HCT116 (cell line): ENCODE measurements around the gene FOXK1. TPM values are rescaled to one million over a fixed set of nuclear protein-coding genes. Genes with fewer than 3 reads are reported as not detected.

Experiments
- ATAC-seq: fragments of 200-7000 bp; cut with Tn5 transposase; 2 replicates; pipeline ENCODE4 v1.9.1; 2020; ENCODE audit warnings: mild to moderate bottlenecking, moderate library complexity
- BruUV-seq: library from RNA; stranded (reverse); fragments of 400-500 nt; replicated peaks from 2 replicates; lab custom pipeline; 2021; lab: Mats Ljungman, UMichigan
- CTCF ChIA-PET: fragments of 300-600 bp; sonication (Branson Sonifier 250); formaldehyde crosslinking; loops from one replicate; lab custom pipeline; 2021; ENCODE audit warnings: antibody characterized with exemption; lab: Charles Lee
- POLR2A ChIA-PET: fragments of 300-600, 350-600 bp; sonication (Branson Sonifier 250); formaldehyde crosslinking; loops from one replicate; lab custom pipeline; 2021; ENCODE audit warnings: antibody characterized with exemption; lab: Charles Lee
- RAD21 ChIA-PET, 2 experiments: fragments of 300-600 bp; sonication (Branson Sonifier 250); formaldehyde crosslinking; loops; one replicate each; lab custom pipeline; 2023; ENCODE audit warnings: low total read pairs in 2 of 2; ENCODE audit not compliant: uncharacterized antibody in 2 of 2, unreplicated experiment in 2 of 2, low non-redundant PET in 1 of 2; lab: Charles Lee
- DNase-seq: peaks from one replicate; pipeline ENCODE4 v3.0.0-alpha.2; 2010; ENCODE audit warnings: low read depth, low spot score
- H2AFZ ChIP-seq: fragments of 200-600 bp; shearing (Covaris generic), sonication (generic); 2 replicates; pipeline ENCODE4 v1.6.1; 2017; ENCODE audit warnings: low read depth, mixed run types, mixed read lengths, antibody characterized with exemption, low read length; ENCODE audit not compliant: poor library complexity, severe bottlenecking
- H3K27ac ChIP-seq: 2 replicates; pipeline ENCODE4 v1.5.1; 2012; ENCODE audit warnings: low read depth, low read length
- H3K27me3 ChIP-seq: fragments of 200-600 bp; sonication (generic); 2 replicates; pipeline ENCODE4 v1.6.1; 2016; ENCODE audit warnings: mixed run types, low read length, mixed read lengths; ENCODE audit not compliant: insufficient read depth
- H3K36me3 ChIP-seq, 2 experiments: fragments of 200-500 bp in 1 of 2; fragments of 200-600 bp in 1 of 2; sonication (Bioruptor generic) in 1 of 2; sonication (generic) in 1 of 2; 2 replicates each; pipeline versions ENCODE4 v1.5.1 to v1.6.1; 2014 to 2016; ENCODE audit warnings: low read length in 2 of 2, inconsistent platforms in 1 of 2, mixed read lengths in 1 of 2, mixed run types in 1 of 2; ENCODE audit not compliant: insufficient read depth in 2 of 2, control insufficient read depth in 1 of 2
- H3K4me1 ChIP-seq, 2 experiments: fragments of 200-600 bp in 1 of 2; sonication (generic) in 1 of 2; 2 replicates each; pipeline versions ENCODE4 v1.5.1 to v1.6.1; 2012 to 2017; ENCODE audit warnings: low read length in 2 of 2, inconsistent platforms in 1 of 2, mild to moderate bottlenecking in 1 of 2, mixed read lengths in 1 of 2, mixed run types in 1 of 2, moderate library complexity in 1 of 2; ENCODE audit not compliant: insufficient read depth in 2 of 2, control insufficient read depth in 1 of 2
- H3K4me2 ChIP-seq: fragments of 200-600 bp; sonication (generic); 2 replicates; pipeline ENCODE4 v1.6.1; 2017; ENCODE audit warnings: mixed run types, low read length, mixed read lengths
- H3K4me3 ChIP-seq, 2 experiments: fragments of 200-600 bp in 1 of 2; sonication (generic) in 1 of 2; replicated peaks in 1 of 2; 2 replicates each; pipeline ENCODE4 v1.5.1; 2011 to 2016; ENCODE audit warnings: low read length in 2 of 2, control low read depth in 1 of 2, low read depth in 1 of 2, mild to moderate bottlenecking in 1 of 2, mixed read lengths in 1 of 2, mixed run types in 1 of 2
- H3K79me2 ChIP-seq: fragments of 200-600 bp; sonication (generic); 2 replicates; pipeline ENCODE4 v1.6.1; 2017; ENCODE audit warnings: mild to moderate bottlenecking, mixed run types, low read length, moderate library complexity, mixed read lengths; ENCODE audit not compliant: insufficient read depth
- H3K9ac ChIP-seq: fragments of 200-600 bp; sonication (generic); 2 replicates; pipeline ENCODE4 v1.6.1; 2016; ENCODE audit warnings: low read length, mixed read lengths
- H3K9me2 ChIP-seq: fragments of 200-600 bp; sonication (generic), shearing (Covaris generic); 2 replicates; pipeline ENCODE4 v1.6.1; 2017; ENCODE audit warnings: mixed run types, mild to moderate bottlenecking, moderate library complexity; ENCODE audit not compliant: insufficient read depth
- H3K9me3 ChIP-seq, 2 experiments: fragments of 200-500 bp in 1 of 2; fragments of 200-600 bp in 1 of 2; sonication (Bioruptor generic) in 1 of 2; sonication (generic) in 1 of 2; 2 replicates each; pipeline ENCODE4 v1.6.1; 2014 to 2017; ENCODE audit warnings: low read length in 2 of 2, mixed read lengths in 2 of 2, inconsistent platforms in 1 of 2, low read depth in 1 of 2, mild to moderate bottlenecking in 1 of 2, mixed run types in 1 of 2, moderate library complexity in 1 of 2; ENCODE audit not compliant: control insufficient read depth in 1 of 2, insufficient read depth in 1 of 2
- H4K20me1 ChIP-seq: fragments of 200-600 bp; sonication (generic), shearing (Covaris generic); 2 replicates; pipeline ENCODE4 v1.6.1; 2017; ENCODE audit warnings: mixed run types, mild to moderate bottlenecking, moderate library complexity; ENCODE audit not compliant: insufficient read depth
- CEBPB ChIP-seq: IDR thresholded peaks from 2 replicates; pipeline ENCODE4 v1.6.1; 2012; ENCODE audit warnings: low read depth
- EZH2 ChIP-seq: fragments of 200-600 bp; sonication (generic); IDR thresholded peaks from 2 replicates; pipeline ENCODE4 v1.6.1; 2017; ENCODE audit warnings: antibody characterized with exemption, mixed run types
- EZH2phosphoT487 ChIP-seq: fragments of 200-600 bp; IDR thresholded peaks from 2 replicates; pipeline ENCODE4 v1.6.1; 2018; ENCODE audit warnings: antibody characterized with exemption, borderline replicate concordance
- SIN3A ChIP-seq: IDR thresholded peaks from 2 replicates; pipeline ENCODE4 v1.6.1; 2012; ENCODE audit warnings: low read depth
- TCF7L2 ChIP-seq: IDR thresholded peaks from 2 replicates; pipeline ENCODE4 v1.7.0; 2011; ENCODE audit warnings: borderline replicate concordance, inconsistent platforms; ENCODE audit not compliant: insufficient read depth, insufficient read length; ENCODE audit errors: extremely low read depth
- YY1 ChIP-seq: IDR thresholded peaks from 2 replicates; pipeline ENCODE4 v1.6.1; 2011; ENCODE audit warnings: low read length, low read depth, moderate library complexity, mild to moderate bottlenecking; ENCODE audit not compliant: insufficient replicate concordance; ENCODE audit errors: extremely low read depth
- intact Hi-C: fragments of 100-400 bp; cut with micrococcal nuclease; formaldehyde crosslinking; loops from 2 replicates; pipeline ENCODE4 v1.10.0; 2022
- total RNA-seq: library from RNA; stranded (reverse); gene quantifications from one replicate; pipeline ENCODE4 v1.2.1, GENCODE V29; 2021; ENCODE audit not compliant: unreplicated experiment
- TF ChIP-seq, protein P1 (sequence below): IDR thresholded peaks from 2 replicates; pipeline ENCODE4 v1.6.1; 2012
- TF ChIP-seq, protein P2 (sequence below): IDR thresholded peaks from 2 replicates; pipeline ENCODE4 v1.6.1; 2012; ENCODE audit warnings: low read depth

Gene FOXK1
- total RNA-seq, 1 experiment from 2014 or later: 60.5 TPM

DNA sequence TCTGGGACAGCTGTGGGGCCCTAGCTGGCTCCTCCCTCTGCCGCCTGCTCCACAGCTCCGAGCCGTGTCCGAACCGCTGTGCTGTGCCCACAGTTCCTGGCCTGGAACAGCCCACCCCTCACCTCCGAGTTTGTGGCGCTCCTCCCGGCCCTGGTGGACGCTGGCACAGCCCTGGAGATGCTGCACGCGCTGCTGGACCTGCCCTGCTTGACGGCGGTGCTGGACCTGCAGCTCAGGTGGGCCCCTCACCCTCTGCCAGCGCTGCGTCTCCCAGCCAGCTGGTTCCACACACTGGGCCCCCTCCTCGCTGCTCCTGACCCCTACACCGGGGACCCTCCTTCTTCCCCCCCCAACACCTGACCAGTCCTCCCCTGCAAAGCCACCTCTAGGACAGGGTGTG is 105.4 kb downstream of the FOXK1 start:
- H3K4me1 ChIP-seq: peaks cover 0 to 4% of the 10 kb centered on the region in 2 experiments; a peak in 2 of 4 replicates
- POLR2A ChIA-PET: no interaction called here
- no peak overlapping the region for H3K27ac ChIP-seq
- H3K4me3 ChIP-seq: no peak overlapping the region
- H3K9me3 ChIP-seq: no peaks in the 10 kb centered on the region
- H3K27me3 ChIP-seq: no peaks in the 10 kb centered on the region
- H3K4me2 ChIP-seq: no peak overlapping the region
- no peak overlapping the region for H2AFZ ChIP-seq
- no peak overlapping the region for H3K9ac ChIP-seq
- RAD21 ChIA-PET: no interaction called here
- H3K79me2 ChIP-seq: no peaks in the 10 kb centered on the region
- no peaks in the 10 kb centered on the region for H4K20me1 ChIP-seq
- DNase-seq (no peak), ATAC-seq (no peak)
- H3K36me3 ChIP-seq: no peaks in the 10 kb centered on the region
- H3K9me2 ChIP-seq: no peaks in the 10 kb centered on the region
- intact Hi-C loops: no loop called here
- no TSS peak for BruUV-seq
- no peak for TF ChIP-seq EZH2
- TF ChIP-seq, all 23 proteins: peak for 0
- CTCF ChIA-PET: no interaction called here

DNA sequence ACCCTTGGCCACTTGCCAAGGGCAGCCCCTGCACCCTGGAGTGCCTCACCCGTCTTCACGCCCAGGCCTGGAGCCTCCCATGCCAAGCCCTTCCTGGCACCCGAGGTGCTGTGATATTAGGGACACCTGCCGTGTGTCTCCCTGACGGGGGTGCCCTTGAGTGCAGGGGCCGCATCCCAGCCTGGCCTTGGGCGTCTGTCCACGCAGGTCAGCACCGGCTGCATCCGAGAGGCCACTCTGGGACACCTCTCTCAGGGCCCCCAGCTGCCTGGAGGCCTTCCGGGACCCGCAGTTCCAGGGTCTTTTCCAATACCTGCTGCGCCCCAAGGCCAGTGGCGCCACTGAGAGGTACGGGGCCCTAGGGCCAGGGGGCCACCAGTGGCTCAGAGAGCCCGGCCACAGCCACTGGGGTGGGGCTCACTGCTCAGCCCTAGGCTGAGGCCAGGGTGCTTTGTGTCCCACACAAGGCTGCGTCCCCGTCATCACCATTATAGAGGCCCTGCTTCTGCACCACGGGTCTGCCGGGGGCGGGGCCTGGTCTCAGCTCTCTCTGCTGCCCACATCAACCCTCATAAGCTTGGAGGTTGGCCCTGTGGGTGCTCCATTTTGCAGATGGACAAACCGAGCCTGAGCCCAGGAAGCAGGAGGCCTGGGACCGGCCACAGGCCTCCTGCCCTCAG is 106.0 kb downstream of the FOXK1 start:
- ChIA-PET CTCF (no interaction called here), POLR2A (no interaction called here), RAD21 (no interaction called here)
- no peaks in the 10 kb centered on the region for H4K20me1 ChIP-seq
- no peak overlapping the region for H2AFZ ChIP-seq
- H3K4me3 ChIP-seq: no peak overlapping the region
- TF ChIP-seq TCF7L2 (no peak), CEBPB (no peak), YY1 (no peak), SIN3A (no peak), EZH2phosphoT487 (no peak)
- TF ChIP-seq, protein P1, sequence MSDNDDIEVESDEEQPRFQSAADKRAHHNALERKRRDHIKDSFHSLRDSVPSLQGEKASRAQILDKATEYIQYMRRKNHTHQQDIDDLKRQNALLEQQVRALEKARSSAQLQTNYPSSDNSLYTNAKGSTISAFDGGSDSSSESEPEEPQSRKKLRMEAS: no peak
- TF ChIP-seq, protein P2, sequence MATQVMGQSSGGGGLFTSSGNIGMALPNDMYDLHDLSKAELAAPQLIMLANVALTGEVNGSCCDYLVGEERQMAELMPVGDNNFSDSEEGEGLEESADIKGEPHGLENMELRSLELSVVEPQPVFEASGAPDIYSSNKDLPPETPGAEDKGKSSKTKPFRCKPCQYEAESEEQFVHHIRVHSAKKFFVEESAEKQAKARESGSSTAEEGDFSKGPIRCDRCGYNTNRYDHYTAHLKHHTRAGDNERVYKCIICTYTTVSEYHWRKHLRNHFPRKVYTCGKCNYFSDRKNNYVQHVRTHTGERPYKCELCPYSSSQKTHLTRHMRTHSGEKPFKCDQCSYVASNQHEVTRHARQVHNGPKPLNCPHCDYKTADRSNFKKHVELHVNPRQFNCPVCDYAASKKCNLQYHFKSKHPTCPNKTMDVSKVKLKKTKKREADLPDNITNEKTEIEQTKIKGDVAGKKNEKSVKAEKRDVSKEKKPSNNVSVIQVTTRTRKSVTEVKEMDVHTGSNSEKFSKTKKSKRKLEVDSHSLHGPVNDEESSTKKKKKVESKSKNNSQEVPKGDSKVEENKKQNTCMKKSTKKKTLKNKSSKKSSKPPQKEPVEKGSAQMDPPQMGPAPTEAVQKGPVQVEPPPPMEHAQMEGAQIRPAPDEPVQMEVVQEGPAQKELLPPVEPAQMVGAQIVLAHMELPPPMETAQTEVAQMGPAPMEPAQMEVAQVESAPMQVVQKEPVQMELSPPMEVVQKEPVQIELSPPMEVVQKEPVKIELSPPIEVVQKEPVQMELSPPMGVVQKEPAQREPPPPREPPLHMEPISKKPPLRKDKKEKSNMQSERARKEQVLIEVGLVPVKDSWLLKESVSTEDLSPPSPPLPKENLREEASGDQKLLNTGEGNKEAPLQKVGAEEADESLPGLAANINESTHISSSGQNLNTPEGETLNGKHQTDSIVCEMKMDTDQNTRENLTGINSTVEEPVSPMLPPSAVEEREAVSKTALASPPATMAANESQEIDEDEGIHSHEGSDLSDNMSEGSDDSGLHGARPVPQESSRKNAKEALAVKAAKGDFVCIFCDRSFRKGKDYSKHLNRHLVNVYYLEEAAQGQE: no peak
- H3K27me3 ChIP-seq: no peaks in the 10 kb centered on the region
- no peak overlapping the region for H3K4me2 ChIP-seq
- BruUV-seq: no TSS peak
- H3K9me2 ChIP-seq: no peaks in the 10 kb centered on the region
- H3K9me3 ChIP-seq: no peaks in the 10 kb centered on the region
- H3K36me3 ChIP-seq: no peaks in the 10 kb centered on the region
- H3K4me1 ChIP-seq: peaks cover 0 to 4% of the 10 kb centered on the region in 2 experiments; a peak in 2 of 4 replicates
- ATAC-seq: no peak
- H3K9ac ChIP-seq: no peak overlapping the region
- DNase-seq: no peak
- no peaks in the 10 kb centered on the region for H3K79me2 ChIP-seq
- intact Hi-C loops: no loop called here
- H3K27ac ChIP-seq: no peak overlapping the region
